GM18519 (cell line): Measurements from ENCODE around the gene VCPKMT.

Experiments
- ATAC-seq: cut with Tn5 transposase; IDR thresholded peaks from one replicate; pipeline ENCODE4 v1.9.1; 2021; ENCODE audit warnings: mild to moderate bottlenecking, moderate library complexity; ENCODE audit not compliant: unreplicated experiment, low FRiP score

The VCPKMT gene

GRCh38 chr14:50068496-50068895, 47.9 kb downstream of the VCPKMT start:
- ATAC-seq = no peak

- no peak for ATAC-seq
Measured at GRCh38 chr14:50067723-50068495, 48.5 kb downstream of the VCPKMT start.

- no peak for ATAC-seq
Measured at GRCh38 chr14:50065583-50065982, 50.8 kb downstream of the VCPKMT start.

GRCh38 chr14:50064993-50065392, 51.4 kb downstream of the VCPKMT start:
- peak; percentile 51 for ATAC-seq

GRCh38 chr14:50063876-50064420, 52.4 kb downstream of the VCPKMT start:
- no peak for ATAC-seq

GRCh38 chr14:50062438-50063085, 53.8 kb downstream of the VCPKMT start:
- ATAC-seq = no peak

GRCh38 chr14:50061664-50062437, 54.5 kb downstream of the VCPKMT start:
- ATAC-seq = no peak

GRCh38 chr14:50060871-50061663, 55.3 kb downstream of the VCPKMT start:
- no peak for ATAC-seq

GRCh38 chr14:50059763-50060616, 56.4 kb downstream of the VCPKMT start:
- no peak for ATAC-seq
